Measurements from ENCODE around the gene UNC93A.
"Not testable (repeated sequence)": the region's sequence is repeated elsewhere in the genome, so short reads cannot be mapped to it uniquely, and the experiment has no call there.

Gene UNC93A

GRCh38 chr6:167290786-167291622, at the start of gene UNC93A:
TSS of gene UNC93A (plus strand) at chr6:167291315. CDS start at chr6:167291490, 175 bp downstream.
- no peak for DNase-seq (ENCODE audit: low read depth)

- not testable (repeated sequence) for DNase-seq (ENCODE audit: low read depth)
These were observed 49.6 kb upstream of the UNC93A start for GRCh38 chr6:167241321-167242134.

GRCh38 chr6:167242135-167242506, 49.0 kb upstream of the UNC93A start:
- not testable (repeated sequence) for DNase-seq (ENCODE audit: low read depth)

GRCh38 chr6:167242511-167243051, 48.5 kb upstream of the UNC93A start:
- not testable (repeated sequence) for DNase-seq (ENCODE audit: low read depth)

- DNase-seq (ENCODE audit: low read depth) = no peak
These were observed 46.8 kb upstream of the UNC93A start for GRCh38 chr6:167244064-167244960.

GRCh38 chr6:167244991-167245390, 46.1 kb upstream of the UNC93A start:
- DNase-seq (ENCODE audit: low read depth) = no peak

GRCh38 chr6:167245591-167245990, 45.5 kb upstream of the UNC93A start:
- no peak for DNase-seq (ENCODE audit: low read depth)

GRCh38 chr6:167247814-167248595, 43.1 kb upstream of the UNC93A start:
- DNase-seq (ENCODE audit: low read depth) = no peak

- not testable (repeated sequence) for DNase-seq (ENCODE audit: low read depth)
These were observed 42.1 kb upstream of the UNC93A start for GRCh38 chr6:167248878-167249455.

GRCh38 chr6:167252271-167252670, 38.8 kb upstream of the UNC93A start:
- no peak for DNase-seq (ENCODE audit: low read depth)

- DNase-seq (ENCODE audit: low read depth) = no peak
These were observed 35.1 kb upstream of the UNC93A start for GRCh38 chr6:167255918-167256553.

- no peak for DNase-seq (ENCODE audit: low read depth)
These were observed 32.5 kb upstream of the UNC93A start for GRCh38 chr6:167258646-167259045.

- not testable (repeated sequence) for DNase-seq (ENCODE audit: low read depth)
These were observed 24.9 kb upstream of the UNC93A start for GRCh38 chr6:167266057-167266829.

GRCh38 chr6:167266830-167267555, 24.1 kb upstream of the UNC93A start:
- no peak for DNase-seq (ENCODE audit: low read depth)

GRCh38 chr6:167267556-167267898, 23.6 kb upstream of the UNC93A start:
- not testable (repeated sequence) for DNase-seq (ENCODE audit: low read depth)

GRCh38 chr6:167267921-167268401, 23.2 kb upstream of the UNC93A start:
- DNase-seq (ENCODE audit: low read depth) = no peak

GRCh38 chr6:167268683-167269280, 22.3 kb upstream of the UNC93A start:
- no peak for DNase-seq (ENCODE audit: low read depth)
